Neural cell (in vitro differentiated cells): ENCODE results near the gene AGPAT3.

Experiments used
- EZH2 ChIP-seq: fragments of 200-600, 300-800 bp; shearing (Covaris generic), sonication (generic); IDR thresholded peaks from 2 replicates; pipeline ENCODE4 v1.6.1; 2014; ENCODE audit warnings: antibody characterized with exemption, low read length, borderline replicate concordance, mild to moderate bottlenecking; ENCODE audit not compliant: insufficient read depth, poor library complexity, severe bottlenecking
- RAD21 ChIP-seq: fragments of 450-650 bp; conservative IDR thresholded peaks from 2 replicates; pipeline ENCODE4 v1.6.1; 2014; ENCODE audit warnings: antibody characterized with exemption, mild to moderate bottlenecking, moderate library complexity
- TAF1 ChIP-seq: IDR thresholded peaks from 2 replicates; pipeline ENCODE4 v1.6.1; 2012; ENCODE audit warnings: low read depth
- TF ChIP-seq, protein P1 (sequence below): fragments of 450-650 bp; IDR thresholded peaks from 2 replicates; pipeline ENCODE4 v1.5.1; 2014; ENCODE audit warnings: antibody characterized with exemption, mild to moderate bottlenecking, moderate library complexity; ENCODE audit not compliant: poor library complexity, severe bottlenecking

- TF ChIP-seq EZH2 (no peak), RAD21 (no peak), TAF1 (no peak)
- TF ChIP-seq, protein P1, sequence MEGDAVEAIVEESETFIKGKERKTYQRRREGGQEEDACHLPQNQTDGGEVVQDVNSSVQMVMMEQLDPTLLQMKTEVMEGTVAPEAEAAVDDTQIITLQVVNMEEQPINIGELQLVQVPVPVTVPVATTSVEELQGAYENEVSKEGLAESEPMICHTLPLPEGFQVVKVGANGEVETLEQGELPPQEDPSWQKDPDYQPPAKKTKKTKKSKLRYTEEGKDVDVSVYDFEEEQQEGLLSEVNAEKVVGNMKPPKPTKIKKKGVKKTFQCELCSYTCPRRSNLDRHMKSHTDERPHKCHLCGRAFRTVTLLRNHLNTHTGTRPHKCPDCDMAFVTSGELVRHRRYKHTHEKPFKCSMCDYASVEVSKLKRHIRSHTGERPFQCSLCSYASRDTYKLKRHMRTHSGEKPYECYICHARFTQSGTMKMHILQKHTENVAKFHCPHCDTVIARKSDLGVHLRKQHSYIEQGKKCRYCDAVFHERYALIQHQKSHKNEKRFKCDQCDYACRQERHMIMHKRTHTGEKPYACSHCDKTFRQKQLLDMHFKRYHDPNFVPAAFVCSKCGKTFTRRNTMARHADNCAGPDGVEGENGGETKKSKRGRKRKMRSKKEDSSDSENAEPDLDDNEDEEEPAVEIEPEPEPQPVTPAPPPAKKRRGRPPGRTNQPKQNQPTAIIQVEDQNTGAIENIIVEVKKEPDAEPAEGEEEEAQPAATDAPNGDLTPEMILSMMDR, result no peak
These were observed 47.5 kb downstream of the AGPAT3 start for GRCh38 chr21:43912500-43912899.
